ENCODE results near the gene ZNF3.

The ZNF3 gene

GRCh38 chr7:100088095-100088620 is 6.6 kb upstream of the ZNF3 start:
- no peak for DNase-seq

GRCh38 chr7:100087055-100087750 is 5.7 kb upstream of the ZNF3 start:
- DNase-seq, result no peak

- no peak for DNase-seq
These were observed 4.0 kb upstream of the ZNF3 start for GRCh38 chr7:100085515-100085914.

- no peak for DNase-seq
These were observed 1.5 kb upstream of the ZNF3 start for GRCh38 chr7:100082978-100083377.

GRCh38 chr7:100080907-100081534 is 502 bp downstream of the ZNF3 start:
- no peak for DNase-seq

- no peak for DNase-seq
These were observed 2.4 kb downstream of the ZNF3 start for GRCh38 chr7:100079024-100079560.

- DNase-seq, result no peak
These were observed 4.3 kb downstream of the ZNF3 start for GRCh38 chr7:100077205-100077604.

GRCh38 chr7:100075418-100075817 is 6.1 kb downstream of the ZNF3 start:
- DNase-seq, result no peak

GRCh38 chr7:100074841-100075240 is 6.7 kb downstream of the ZNF3 start:
- DNase-seq, result no peak

- no peak for DNase-seq
These were observed 9.1 kb downstream of the ZNF3 start for GRCh38 chr7:100072462-100072861.

- DNase-seq, result no peak
These were observed 10.4 kb downstream of the ZNF3 start for GRCh38 chr7:100071018-100071723.

- no peak for DNase-seq
These were observed 11.5 kb downstream of the ZNF3 start for GRCh38 chr7:100069991-100070390.

- DNase-seq, result no peak
These were observed 14.6 kb downstream of the ZNF3 start for GRCh38 chr7:100066953-100067352.

GRCh38 chr7:100065452-100066186 is 15.9 kb downstream of the ZNF3 start:
- DNase-seq, result no peak

- DNase-seq, result no peak
These were observed 17.4 kb downstream of the ZNF3 start for GRCh38 chr7:100064162-100064561.

- DNase-seq, result no peak
These were observed 18.1 kb downstream of the ZNF3 start for GRCh38 chr7:100063376-100063775.

- DNase-seq, result no peak
These were observed 19.9 kb downstream of the ZNF3 start for GRCh38 chr7:100061518-100062193.

- DNase-seq, result no peak
These were observed 22.2 kb downstream of the ZNF3 start for GRCh38 chr7:100059251-100059739.

- no peak for DNase-seq
These were observed 24.5 kb downstream of the ZNF3 start for GRCh38 chr7:100057006-100057405.

GRCh38 chr7:100053215-100053614 is 28.3 kb downstream of the ZNF3 start:
- peak; percentile 70 for DNase-seq

- DNase-seq, result no peak
These were observed 29.9 kb downstream of the ZNF3 start for GRCh38 chr7:100051611-100052010.

Measured in NCI-H1436 treated with DMSO at 0.1 percent for 48 hours (cell line).